Measurements from ENCODE around the gene RNF150.

RNF150 gene

GRCh38 chr4:141026900-141027299 is 106.4 kb downstream of the RNF150 start:
- TF ChIP-seq POLR2AphosphoS5 (IDR thresholded peaks at IDR 0.05; ENCODE audit: low read depth, low read length): no peak
- TF ChIP-seq, protein P1, sequence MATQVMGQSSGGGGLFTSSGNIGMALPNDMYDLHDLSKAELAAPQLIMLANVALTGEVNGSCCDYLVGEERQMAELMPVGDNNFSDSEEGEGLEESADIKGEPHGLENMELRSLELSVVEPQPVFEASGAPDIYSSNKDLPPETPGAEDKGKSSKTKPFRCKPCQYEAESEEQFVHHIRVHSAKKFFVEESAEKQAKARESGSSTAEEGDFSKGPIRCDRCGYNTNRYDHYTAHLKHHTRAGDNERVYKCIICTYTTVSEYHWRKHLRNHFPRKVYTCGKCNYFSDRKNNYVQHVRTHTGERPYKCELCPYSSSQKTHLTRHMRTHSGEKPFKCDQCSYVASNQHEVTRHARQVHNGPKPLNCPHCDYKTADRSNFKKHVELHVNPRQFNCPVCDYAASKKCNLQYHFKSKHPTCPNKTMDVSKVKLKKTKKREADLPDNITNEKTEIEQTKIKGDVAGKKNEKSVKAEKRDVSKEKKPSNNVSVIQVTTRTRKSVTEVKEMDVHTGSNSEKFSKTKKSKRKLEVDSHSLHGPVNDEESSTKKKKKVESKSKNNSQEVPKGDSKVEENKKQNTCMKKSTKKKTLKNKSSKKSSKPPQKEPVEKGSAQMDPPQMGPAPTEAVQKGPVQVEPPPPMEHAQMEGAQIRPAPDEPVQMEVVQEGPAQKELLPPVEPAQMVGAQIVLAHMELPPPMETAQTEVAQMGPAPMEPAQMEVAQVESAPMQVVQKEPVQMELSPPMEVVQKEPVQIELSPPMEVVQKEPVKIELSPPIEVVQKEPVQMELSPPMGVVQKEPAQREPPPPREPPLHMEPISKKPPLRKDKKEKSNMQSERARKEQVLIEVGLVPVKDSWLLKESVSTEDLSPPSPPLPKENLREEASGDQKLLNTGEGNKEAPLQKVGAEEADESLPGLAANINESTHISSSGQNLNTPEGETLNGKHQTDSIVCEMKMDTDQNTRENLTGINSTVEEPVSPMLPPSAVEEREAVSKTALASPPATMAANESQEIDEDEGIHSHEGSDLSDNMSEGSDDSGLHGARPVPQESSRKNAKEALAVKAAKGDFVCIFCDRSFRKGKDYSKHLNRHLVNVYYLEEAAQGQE (IDR thresholded peaks at IDR 0.05; ENCODE audit: insufficient read depth in 1 of 2, low read depth in 2 of 2, low read length in 2 of 2): no peak

- no peak for TF ChIP-seq TAF1 (IDR thresholded peaks at IDR 0.05; ENCODE audit: borderline replicate concordance, insufficient read depth, low read length)
- no peak for TF ChIP-seq FOXP2 (optimal IDR thresholded peaks at IDR 0.05; ENCODE audit: borderline replicate concordance, extremely low read depth, extremely low read length, insufficient read depth)
- no peak for TF ChIP-seq POLR2AphosphoS5 (IDR thresholded peaks at IDR 0.05; ENCODE audit: low read depth, low read length)
- TF ChIP-seq, protein P1 (IDR thresholded peaks at IDR 0.05; ENCODE audit: insufficient read depth in 1 of 2, low read depth in 2 of 2, low read length in 2 of 2): no peak
- no peak for TF ChIP-seq SIN3A (IDR thresholded peaks at IDR 0.05; ENCODE audit: borderline replicate concordance, insufficient read depth, low read length)
These were observed 110.2 kb downstream of the RNF150 start for GRCh38 chr4:141023051-141023450.

- TF ChIP-seq, protein P1 (IDR thresholded peaks at IDR 0.05; ENCODE audit: insufficient read depth in 1 of 2, low read depth in 2 of 2, low read length in 2 of 2): no peak
- TF ChIP-seq TAF1 (IDR thresholded peaks at IDR 0.05; ENCODE audit: borderline replicate concordance, insufficient read depth, low read length): no peak
- TF ChIP-seq SIN3A (IDR thresholded peaks at IDR 0.05; ENCODE audit: borderline replicate concordance, insufficient read depth, low read length): no peak
- TF ChIP-seq FOXP2 (optimal IDR thresholded peaks at IDR 0.05; ENCODE audit: borderline replicate concordance, extremely low read depth, extremely low read length, insufficient read depth): no peak
- TF ChIP-seq POLR2AphosphoS5 (IDR thresholded peaks at IDR 0.05; ENCODE audit: low read depth, low read length): no peak
These were observed 111.1 kb downstream of the RNF150 start for GRCh38 chr4:141022111-141022695.

DNA sequence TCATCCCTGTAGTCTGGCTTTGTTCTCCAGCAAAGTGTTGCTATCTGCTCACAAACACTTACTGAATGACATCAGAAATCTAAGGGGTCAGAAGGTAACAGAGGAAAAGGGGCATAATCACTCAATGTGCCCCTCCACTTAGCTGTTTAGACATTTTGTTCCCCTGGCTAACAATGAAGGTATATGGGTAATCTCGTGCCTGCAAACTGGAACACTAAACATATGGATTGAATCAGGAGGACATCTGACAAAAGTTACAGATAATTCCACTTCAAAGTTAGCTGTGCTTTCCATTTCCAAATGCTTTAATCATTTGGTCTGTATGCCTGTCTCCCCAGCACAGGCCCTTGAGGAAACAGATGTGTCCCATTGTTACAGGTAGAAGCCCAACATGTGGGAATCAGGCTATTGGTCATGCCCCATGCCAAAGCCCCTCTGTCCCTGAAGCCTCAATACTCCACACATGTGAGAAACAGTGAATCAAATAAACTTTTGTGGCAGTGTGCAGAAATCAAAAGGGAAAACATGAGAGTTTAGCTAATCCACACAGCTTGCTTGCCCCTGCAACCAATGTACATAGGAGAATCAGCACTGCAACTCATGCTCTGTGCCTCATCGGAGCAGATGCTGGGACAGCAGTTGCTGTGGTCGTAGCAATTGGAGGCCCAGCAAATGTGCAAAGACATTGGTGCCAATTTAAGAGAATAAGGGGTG is 111.7 kb downstream of the RNF150 start:
- TF ChIP-seq, protein P1 (IDR thresholded peaks at IDR 0.05; ENCODE audit: insufficient read depth in 1 of 2, low read depth in 2 of 2, low read length in 2 of 2): no peak
- no peak for TF ChIP-seq SIN3A (IDR thresholded peaks at IDR 0.05; ENCODE audit: borderline replicate concordance, insufficient read depth, low read length)
- TF ChIP-seq FOXP2 (optimal IDR thresholded peaks at IDR 0.05; ENCODE audit: borderline replicate concordance, extremely low read depth, extremely low read length, insufficient read depth): no peak
- no peak for TF ChIP-seq POLR2AphosphoS5 (IDR thresholded peaks at IDR 0.05; ENCODE audit: low read depth, low read length)
- TF ChIP-seq TAF1 (IDR thresholded peaks at IDR 0.05; ENCODE audit: borderline replicate concordance, insufficient read depth, low read length): no peak
